Activated T-cell treated with anti-CD3 and anti-CD28 coated beads for 48 hours (primary cell): ENCODE measurements around the gene DIPK1A.

Experiments used
- DNase-seq: peaks from one replicate; pipeline ENCODE4 v3.0.0-alpha.2; 2020; ENCODE audit warnings: low read depth

DIPK1A gene

GRCh38 chr1:92792340-92792782 is 168.9 kb downstream of the DIPK1A start:
- DNase-seq: no peak
